ENCODE results near the gene UROC1.

DNA sequence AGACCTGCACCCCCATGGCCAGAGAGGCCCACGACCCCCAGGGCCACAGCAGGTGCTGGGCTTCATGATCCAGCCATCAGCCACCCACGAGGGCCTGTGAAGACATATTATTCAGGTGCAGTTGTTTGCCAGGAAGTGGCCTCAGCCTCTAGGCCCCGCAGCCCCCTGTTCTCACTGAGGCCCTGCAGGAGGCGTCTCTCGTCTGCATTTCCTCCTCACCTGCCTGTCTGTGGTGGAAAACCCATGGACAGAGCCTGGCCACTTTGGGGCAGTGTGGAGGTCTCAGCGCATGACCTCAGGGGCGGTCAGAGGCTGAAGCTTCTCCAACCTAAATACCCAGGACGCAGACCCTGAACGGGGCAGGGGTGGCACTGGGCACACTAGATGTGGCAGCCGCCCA, 18.6 kb downstream of the UROC1 start:
- TF ChIP-seq, protein P1, sequence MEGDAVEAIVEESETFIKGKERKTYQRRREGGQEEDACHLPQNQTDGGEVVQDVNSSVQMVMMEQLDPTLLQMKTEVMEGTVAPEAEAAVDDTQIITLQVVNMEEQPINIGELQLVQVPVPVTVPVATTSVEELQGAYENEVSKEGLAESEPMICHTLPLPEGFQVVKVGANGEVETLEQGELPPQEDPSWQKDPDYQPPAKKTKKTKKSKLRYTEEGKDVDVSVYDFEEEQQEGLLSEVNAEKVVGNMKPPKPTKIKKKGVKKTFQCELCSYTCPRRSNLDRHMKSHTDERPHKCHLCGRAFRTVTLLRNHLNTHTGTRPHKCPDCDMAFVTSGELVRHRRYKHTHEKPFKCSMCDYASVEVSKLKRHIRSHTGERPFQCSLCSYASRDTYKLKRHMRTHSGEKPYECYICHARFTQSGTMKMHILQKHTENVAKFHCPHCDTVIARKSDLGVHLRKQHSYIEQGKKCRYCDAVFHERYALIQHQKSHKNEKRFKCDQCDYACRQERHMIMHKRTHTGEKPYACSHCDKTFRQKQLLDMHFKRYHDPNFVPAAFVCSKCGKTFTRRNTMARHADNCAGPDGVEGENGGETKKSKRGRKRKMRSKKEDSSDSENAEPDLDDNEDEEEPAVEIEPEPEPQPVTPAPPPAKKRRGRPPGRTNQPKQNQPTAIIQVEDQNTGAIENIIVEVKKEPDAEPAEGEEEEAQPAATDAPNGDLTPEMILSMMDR (IDR thresholded peaks at IDR 0.05), result no peak
- TF ChIP-seq POLR2A (IDR thresholded peaks at IDR 0.05) (no peak), POLR2AphosphoS5 (IDR thresholded peaks at IDR 0.05) (no peak)

All from prostate gland (tissue), 2 donors.